ENCODE data around the gene LINC00237. TPM values are rescaled to one million over a fixed set of nuclear protein-coding genes. Genes with fewer than 3 reads are reported as not detected.

The LINC00237 gene
- total and polyA plus RNA-seq, 9 of the 15 experiments (the other 6 are each of a cell fraction or from before 2014, with no cell fraction given) = not detected

GRCh38 chr20:21141825-21142224 is 35.7 kb upstream of the LINC00237 start (continued):
- TF ChIP-seq ZNF407 (IDR thresholded peaks at IDR 0.05; ENCODE audit: low read depth) (no peak), TCF7L2 (IDR thresholded peaks at IDR 0.05; ENCODE audit: low read depth, low read length) (no peak), SIRT6 (IDR thresholded peaks at IDR 0.05; ENCODE audit: low read depth, low read length) (no peak), ARID4B (CRISPR knock-in tag; IDR thresholded peaks at IDR 0.05) (no peak), HSF4 (CRISPR knock-in tag; IDR thresholded peaks at IDR 0.05; ENCODE audit: borderline replicate concordance) (no peak), NFE2L1 (tag; IDR thresholded peaks at IDR 0.05; ENCODE audit: borderline replicate concordance, low read depth) (no peak), ZNF696 (CRISPR knock-in tag; conservative IDR thresholded peaks at IDR 0.05) (no peak), TRIM24 (IDR thresholded peaks at IDR 0.05) (peak; percentile 28 to 56; a peak in 3 of 4 replicates), MTA1 (IDR thresholded peaks at IDR 0.05; ENCODE audit: borderline replicate concordance) (no peak), ZC3H4 (CRISPR knock-in tag; IDR thresholded peaks at IDR 0.05; ENCODE audit: borderline replicate concordance) (no peak), SNAPC5 (CRISPR knock-in tag; IDR thresholded peaks at IDR 0.05) (no peak), ZNF184 (CRISPR knock-in tag; IDR thresholded peaks at IDR 0.05) (no peak), SPI1 (IDR thresholded peaks at IDR 0.05; ENCODE audit: borderline replicate concordance, low read depth, low read length) (no peak), TAL1 (IDR thresholded peaks at IDR 0.05) (peak; percentile 58)
- TF ChIP-seq, protein P1, sequence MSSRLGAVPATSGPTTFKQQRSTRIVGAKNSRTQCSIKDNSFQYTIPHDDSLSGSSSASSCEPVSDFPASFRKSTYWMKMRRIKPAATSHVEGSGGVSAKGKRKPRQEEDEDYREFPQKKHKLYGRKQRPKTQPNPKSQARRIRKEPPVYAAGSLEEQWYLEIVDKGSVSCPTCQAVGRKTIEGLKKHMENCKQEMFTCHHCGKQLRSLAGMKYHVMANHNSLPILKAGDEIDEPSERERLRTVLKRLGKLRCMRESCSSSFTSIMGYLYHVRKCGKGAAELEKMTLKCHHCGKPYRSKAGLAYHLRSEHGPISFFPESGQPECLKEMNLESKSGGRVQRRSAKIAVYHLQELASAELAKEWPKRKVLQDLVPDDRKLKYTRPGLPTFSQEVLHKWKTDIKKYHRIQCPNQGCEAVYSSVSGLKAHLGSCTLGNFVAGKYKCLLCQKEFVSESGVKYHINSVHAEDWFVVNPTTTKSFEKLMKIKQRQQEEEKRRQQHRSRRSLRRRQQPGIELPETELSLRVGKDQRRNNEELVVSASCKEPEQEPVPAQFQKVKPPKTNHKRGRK (tag; IDR thresholded peaks at IDR 0.05) = no peak
